Panc1 (cell line): ENCODE data around the gene MCU. TPM values are rescaled to one million over a fixed set of nuclear protein-coding genes. Genes with fewer than 3 reads are reported as not detected.
"Not testable (repeated sequence)": the region's sequence is repeated elsewhere in the genome, so short reads cannot be mapped to it uniquely, and the experiment has no call there.

Experiments
- ATAC-seq: fragments of 200-7000 bp; cut with Tn5 transposase; 2 replicates; pipeline ENCODE4 v1.9.1; 2020; ENCODE audit warnings: mild to moderate bottlenecking, moderate library complexity
- BruUV-seq: library from RNA; stranded (reverse); fragments of 400-500 nt; replicated peaks from 2 replicates; lab custom pipeline; 2021; lab: Mats Ljungman, UMichigan
- CTCF ChIA-PET: fragments of 300-600 bp; sonication (Branson Sonifier 250); formaldehyde crosslinking; loops from one replicate; lab custom pipeline; 2022; ENCODE audit warnings: antibody characterized with exemption; lab: Charles Lee
- POLR2A ChIA-PET: fragments of 300-600 bp; sonication (Branson Sonifier 250); formaldehyde crosslinking; loops from one replicate; lab custom pipeline; 2022; ENCODE audit warnings: antibody characterized with exemption; lab: Charles Lee
- DNase-seq: peaks from one replicate; pipeline ENCODE4 v3.0.0-alpha.2; 2010; ENCODE audit warnings: low read depth, low spot score
- H3K27ac ChIP-seq: 2 replicates; pipeline ENCODE4 v1.5.1; 2011; ENCODE audit warnings: mild to moderate bottlenecking, low read length, inconsistent platforms
- H3K27me3 ChIP-seq: fragments of 200-500 bp; sonication (Bioruptor generic); 2 replicates; pipeline ENCODE4 v1.6.0; 2014; ENCODE audit warnings: low read length, inconsistent platforms; ENCODE audit not compliant: control insufficient read depth, insufficient read depth
- H3K36me3 ChIP-seq: fragments of 200-500 bp; sonication (Bioruptor generic); 2 replicates; pipeline ENCODE4 v1.5.1; 2014; ENCODE audit warnings: inconsistent platforms, mild to moderate bottlenecking, low read length, moderate library complexity; ENCODE audit not compliant: control insufficient read depth, insufficient read depth
- H3K4me1 ChIP-seq: 2 replicates; pipeline ENCODE4 v1.5.1; 2011; ENCODE audit warnings: inconsistent platforms, mild to moderate bottlenecking, low read length, moderate library complexity; ENCODE audit not compliant: control insufficient read depth, insufficient read depth
- H3K4me3 ChIP-seq, 2 experiments: 2 replicates each; pipeline ENCODE4 v1.5.1; 2011 to 2012; ENCODE audit warnings: low read depth in 2 of 2, low read length in 2 of 2, mild to moderate bottlenecking in 2 of 2, inconsistent platforms in 1 of 2, moderate library complexity in 1 of 2
- H3K9me3 ChIP-seq: fragments of 200-500 bp; sonication (Bioruptor generic); 2 replicates; pipeline ENCODE4 v1.5.1; 2014; ENCODE audit warnings: low read depth, mild to moderate bottlenecking, inconsistent platforms, low read length, moderate library complexity; ENCODE audit not compliant: control insufficient read depth, insufficient read depth
- CTCF ChIP-seq: fragments of 450-650 bp; IDR thresholded peaks from 2 replicates; pipeline ENCODE4 v1.5.1; 2017; ENCODE audit warnings: mild to moderate bottlenecking
- POLR2AphosphoS5 ChIP-seq: IDR thresholded peaks from 2 replicates; pipeline ENCODE4 v1.6.1; 2012; ENCODE audit warnings: mild to moderate bottlenecking, low read depth, low read length, moderate library complexity
- SIN3A ChIP-seq: IDR thresholded peaks from 2 replicates; pipeline ENCODE4 v1.6.1; 2012; ENCODE audit warnings: low read depth, mild to moderate bottlenecking, low read length, moderate library complexity, borderline replicate concordance; ENCODE audit not compliant: insufficient read depth
- TCF7L2 ChIP-seq: IDR thresholded peaks from 2 replicates; pipeline ENCODE4 v1.6.1; 2011; ENCODE audit warnings: mild to moderate bottlenecking, low read depth, low read length, inconsistent platforms
- in situ Hi-C: cut with HindIII; loops from 2 replicates; pipeline ENCODE4 v1.10.0; 2016; ENCODE audit warnings: low sequenced_read_pairs, low pct_unique_long_range_greater_than_20kb
- intact Hi-C: fragments of 100-400 bp; cut with micrococcal nuclease; formaldehyde crosslinking; loops from one replicate; pipeline ENCODE4 v1.10.0; 2022; ENCODE audit not compliant: unreplicated experiment
- total RNA-seq: library from RNA; stranded (reverse); gene quantifications from one replicate; pipeline ENCODE4 v1.2.1, GENCODE V29; 2021; ENCODE audit not compliant: unreplicated experiment
- TF ChIP-seq, protein P1 (sequence below), 2 experiments: IDR thresholded peaks; 2 replicates each; pipeline ENCODE4 v1.6.1; 2011 to 2012; ENCODE audit warnings: low read depth in 2 of 2, control low read depth in 1 of 2, low read length in 1 of 2, mild to moderate bottlenecking in 1 of 2, moderate library complexity in 1 of 2; ENCODE audit not compliant: insufficient read depth in 1 of 2

The MCU gene
- total RNA-seq, 1 experiment from 2014 or later, result 31.6 TPM

GRCh38 chr10:72673280-72673679 is 18.7 kb upstream of the MCU start:
- intact Hi-C loops, result no loop called here
- POLR2A ChIA-PET, result interaction anchor here (0.6 kb wide), 1 partner anchor 14 kb away, joined by 4 read pairs; no protein-coding TSS in a partner anchor
- TF ChIP-seq, protein P1, sequence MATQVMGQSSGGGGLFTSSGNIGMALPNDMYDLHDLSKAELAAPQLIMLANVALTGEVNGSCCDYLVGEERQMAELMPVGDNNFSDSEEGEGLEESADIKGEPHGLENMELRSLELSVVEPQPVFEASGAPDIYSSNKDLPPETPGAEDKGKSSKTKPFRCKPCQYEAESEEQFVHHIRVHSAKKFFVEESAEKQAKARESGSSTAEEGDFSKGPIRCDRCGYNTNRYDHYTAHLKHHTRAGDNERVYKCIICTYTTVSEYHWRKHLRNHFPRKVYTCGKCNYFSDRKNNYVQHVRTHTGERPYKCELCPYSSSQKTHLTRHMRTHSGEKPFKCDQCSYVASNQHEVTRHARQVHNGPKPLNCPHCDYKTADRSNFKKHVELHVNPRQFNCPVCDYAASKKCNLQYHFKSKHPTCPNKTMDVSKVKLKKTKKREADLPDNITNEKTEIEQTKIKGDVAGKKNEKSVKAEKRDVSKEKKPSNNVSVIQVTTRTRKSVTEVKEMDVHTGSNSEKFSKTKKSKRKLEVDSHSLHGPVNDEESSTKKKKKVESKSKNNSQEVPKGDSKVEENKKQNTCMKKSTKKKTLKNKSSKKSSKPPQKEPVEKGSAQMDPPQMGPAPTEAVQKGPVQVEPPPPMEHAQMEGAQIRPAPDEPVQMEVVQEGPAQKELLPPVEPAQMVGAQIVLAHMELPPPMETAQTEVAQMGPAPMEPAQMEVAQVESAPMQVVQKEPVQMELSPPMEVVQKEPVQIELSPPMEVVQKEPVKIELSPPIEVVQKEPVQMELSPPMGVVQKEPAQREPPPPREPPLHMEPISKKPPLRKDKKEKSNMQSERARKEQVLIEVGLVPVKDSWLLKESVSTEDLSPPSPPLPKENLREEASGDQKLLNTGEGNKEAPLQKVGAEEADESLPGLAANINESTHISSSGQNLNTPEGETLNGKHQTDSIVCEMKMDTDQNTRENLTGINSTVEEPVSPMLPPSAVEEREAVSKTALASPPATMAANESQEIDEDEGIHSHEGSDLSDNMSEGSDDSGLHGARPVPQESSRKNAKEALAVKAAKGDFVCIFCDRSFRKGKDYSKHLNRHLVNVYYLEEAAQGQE (IDR thresholded peaks at IDR 0.05; ENCODE audit: insufficient read depth in 1 of 2, low read depth in 2 of 2, low read length in 1 of 2), result no peak
- TF ChIP-seq SIN3A (no peak), CTCF (no peak)
- H3K36me3 ChIP-seq, result no peaks in the 10 kb centered on the region
- no peaks in the 10 kb centered on the region for H3K4me1 ChIP-seq
- no peak overlapping the region for H3K27ac ChIP-seq
- H3K9me3 ChIP-seq, result no peaks in the 10 kb centered on the region
- ATAC-seq (no peak), DNase-seq (no peak)
- peaks cover 3% of the 10 kb centered on the region; the same call in 1 of the 2 replicates for H3K27me3 ChIP-seq
- in situ Hi-C loops, result no loop called here
- H3K4me3 ChIP-seq, result no peak overlapping the region
- CTCF ChIA-PET, result interaction anchor here (0.6 kb wide), 1 partner anchor 66 kb away, joined by 3 read pairs; no protein-coding TSS in a partner anchor
- no TSS peak for BruUV-seq

DNA sequence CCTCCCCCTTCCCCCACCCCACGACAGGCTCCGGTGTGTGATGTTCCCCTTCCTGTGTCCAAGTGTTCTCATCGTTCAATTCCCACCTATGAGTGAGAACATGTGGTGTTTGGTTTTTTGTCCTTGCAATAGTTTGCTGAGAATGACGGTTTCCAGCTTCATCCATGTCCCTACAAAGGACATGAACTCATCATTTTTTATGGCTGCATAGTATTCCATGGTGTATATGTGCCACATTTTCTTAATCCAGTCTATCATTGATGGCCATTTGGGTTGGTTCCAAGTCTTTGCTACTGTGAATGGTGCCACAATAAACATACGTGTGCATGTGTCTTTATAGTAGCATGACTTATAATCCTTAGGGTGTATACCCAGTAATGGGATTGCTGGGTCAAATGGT is 17.8 kb upstream of the MCU start:
- POLR2A ChIA-PET, H3K9me3 ChIP-seq, intact Hi-C loops, H3K27ac ChIP-seq, ATAC-seq, DNase-seq, H3K36me3 ChIP-seq, in situ Hi-C loops, BruUV-seq, H3K27me3 ChIP-seq, H3K4me3 ChIP-seq, H3K4me1 ChIP-seq, CTCF ChIA-PET: not testable (repeated sequence)

- no peaks in the 10 kb centered on the region for H3K36me3 ChIP-seq
- CTCF ChIA-PET, result interaction anchor here (0.6 to 0.7 kb wide), 2 partner anchors 159 to 631 kb away, joined by 3 to 5 read pairs; no protein-coding TSS in a partner anchor
- POLR2A ChIA-PET, result interaction anchor here (0.6 to 0.7 kb wide), 2 partner anchors 12 to 13 kb away, joined by 3 read pairs; no protein-coding TSS in a partner anchor
- ATAC-seq (no peak), DNase-seq (no peak)
- no TSS peak for BruUV-seq
- H3K27me3 ChIP-seq, result no peaks in the 10 kb centered on the region
- no peak overlapping the region for H3K4me3 ChIP-seq
- no peaks in the 10 kb centered on the region for H3K9me3 ChIP-seq
- intact Hi-C loops (no loop called here), in situ Hi-C loops (no loop called here)
- TF ChIP-seq, protein P1 (IDR thresholded peaks at IDR 0.05; ENCODE audit: insufficient read depth in 1 of 2, low read depth in 2 of 2, low read length in 1 of 2), result no peak
- no peak for TF ChIP-seq SIN3A
- no peak for TF ChIP-seq CTCF
- no peak for TF ChIP-seq POLR2AphosphoS5
- TF ChIP-seq TCF7L2, result no peak
- no peak overlapping the region for H3K27ac ChIP-seq
- no peaks in the 10 kb centered on the region for H3K4me1 ChIP-seq
These were observed 12.1 kb upstream of the MCU start for GRCh38 chr10:72679838-72680241.
